Fibroblast of the aortic adventitia (primary cell): Measurements from ENCODE around the gene BLVRB. TPM values are rescaled to one million over a fixed set of nuclear protein-coding genes. Genes with fewer than 3 reads are reported as not detected.

Experiments
- DNase-seq: peaks from one replicate; pipeline ENCODE4 v3.0.0-alpha.2; 2010; ENCODE audit warnings: low read depth
- H3K4me3 ChIP-seq: 2 replicates; pipeline ENCODE4 v1.5.1; 2011; ENCODE audit warnings: low read depth, mild to moderate bottlenecking, control low read depth, low read length, moderate library complexity
- CTCF ChIP-seq: IDR thresholded peaks from 2 replicates; pipeline ENCODE4 v1.5.1; 2011; ENCODE audit warnings: mild to moderate bottlenecking, low read length, control low read depth, inconsistent platforms; ENCODE audit not compliant: insufficient read depth
- total RNA-seq: library from RNA; depleted of rRNA; stranded (reverse); fragments of >200 nt; gene quantifications from 2 replicates; pipeline ENCODE4 v1.2.3, GENCODE V29; 2012; ENCODE audit warnings: low replicate concordance

The BLVRB gene
- total RNA-seq, 1 donor, result 77.2 TPM

- no peak for TF ChIP-seq CTCF
- no peak for DNase-seq
Measured at GRCh38 chr19:40419066-40419612, 46.4 kb downstream of the BLVRB start.

GRCh38 chr19:40418040-40418439, 47.5 kb downstream of the BLVRB start:
- no peak for DNase-seq
- TF ChIP-seq CTCF, result no peak
- no peak overlapping the region for H3K4me3 ChIP-seq

More at GRCh38 chr19:40419066-40419612, 46.4 kb downstream of the BLVRB start:
- H3K4me3 ChIP-seq, result no peak overlapping the region

- no peak overlapping the region for H3K4me3 ChIP-seq
- TF ChIP-seq CTCF, result no peak
- no peak for DNase-seq
Measured at GRCh38 chr19:40417643-40417981, 47.9 kb downstream of the BLVRB start.

GRCh38 chr19:40416918-40417642, 48.5 kb downstream of the BLVRB start:
- DNase-seq, result no peak
- no peak overlapping the region for H3K4me3 ChIP-seq
- TF ChIP-seq CTCF, result no peak

GRCh38 chr19:40415768-40416167, 49.8 kb downstream of the BLVRB start:
- no peak for TF ChIP-seq CTCF
- DNase-seq, result no peak
- no peak overlapping the region for H3K4me3 ChIP-seq

GRCh38 chr19:40414542-40415535, 50.7 kb downstream of the BLVRB start:
- no peak overlapping the region for H3K4me3 ChIP-seq
- no peak for DNase-seq
- no peak for TF ChIP-seq CTCF
